PC-3 (cell line): ENCODE data around the gene EEF1A2. TPM values are rescaled to one million over a fixed set of nuclear protein-coding genes. Genes with fewer than 3 reads are reported as not detected.

ENCODE experiments used
- ATAC-seq: fragments of 200-7000 bp; cut with Tn5 transposase; 2 replicates; pipeline ENCODE4 v1.9.1; 2020; ENCODE audit warnings: mild to moderate bottlenecking, moderate library complexity
- BruUV-seq: library from RNA; stranded (reverse); fragments of 400-500 nt; replicated peaks from 2 replicates; lab custom pipeline; 2021; lab: Mats Ljungman, UMichigan
- CTCF ChIA-PET: fragments of 300-600 bp; sonication (Branson Sonifier 250); formaldehyde crosslinking; loops from one replicate; lab custom pipeline; 2022; ENCODE audit warnings: antibody characterized with exemption; lab: Charles Lee
- POLR2A ChIA-PET: fragments of 300-600 bp; sonication (Branson Sonifier 250); formaldehyde crosslinking; loops from one replicate; lab custom pipeline; 2022; ENCODE audit warnings: antibody characterized with exemption; ENCODE audit not compliant: unreplicated experiment; lab: Charles Lee
- DNase-seq: peaks from one replicate; pipeline ENCODE4 v3.0.0-alpha.2; 2015
- H2AFZ ChIP-seq: fragments of 300-600 bp; sonication (generic); 2 replicates; pipeline ENCODE4 v1.6.0; 2016; ENCODE audit warnings: antibody characterized with exemption, low read length
- H3F3A ChIP-seq: fragments of 300-600 bp; sonication (generic); one replicate; pipeline ENCODE4 v1.6.0; 2017; ENCODE audit warnings: antibody characterized with exemption, low read length, control low read depth, mild to moderate bottlenecking; ENCODE audit not compliant: unreplicated experiment
- H3K27ac ChIP-seq: fragments of 300-600 bp; sonication (generic); 2 replicates; pipeline ENCODE4 v1.5.1; 2016; ENCODE audit warnings: mild to moderate bottlenecking, low read length
- H3K27me3 ChIP-seq: fragments of 300-600 bp; sonication (generic); 2 replicates; pipeline ENCODE4 v1.6.1; 2016; ENCODE audit warnings: low read length, mixed read lengths
- H3K36me3 ChIP-seq: fragments of 300-600 bp; sonication (generic); 2 replicates; pipeline ENCODE4 v1.6.1; 2016; ENCODE audit warnings: low read depth, mixed run types, low read length, mixed read lengths
- H3K4me1 ChIP-seq: fragments of 300-600 bp; sonication (generic); 2 replicates; pipeline ENCODE4 v1.5.1; 2016; ENCODE audit warnings: low read length; ENCODE audit not compliant: insufficient read depth
- H3K4me2 ChIP-seq: fragments of 300-600 bp; sonication (generic); 2 replicates; pipeline ENCODE4 v1.6.0; 2016; ENCODE audit warnings: low read length
- H3K4me3 ChIP-seq: fragments of 300-600 bp; sonication (generic); 2 replicates; pipeline ENCODE4 v1.5.1; 2016; ENCODE audit warnings: mild to moderate bottlenecking, low read length, mixed read lengths
- H3K79me2 ChIP-seq: fragments of 300-600 bp; sonication (generic); 2 replicates; pipeline ENCODE4 v1.6.1; 2017; ENCODE audit warnings: low read length, mixed read lengths
- H3K9ac ChIP-seq: fragments of 300-600 bp; sonication (generic); 2 replicates; pipeline ENCODE4 v1.6.0; 2016; ENCODE audit warnings: mild to moderate bottlenecking, low read length
- H3K9me2 ChIP-seq: fragments of 300-600 bp; sonication (generic); replicated peaks from 2 replicates; pipeline ENCODE4 v1.6.1; 2016; ENCODE audit warnings: mixed run types, low read length, mixed read lengths
- H3K9me3 ChIP-seq: fragments of 300-600 bp; sonication (generic); 2 replicates; pipeline ENCODE4 v1.6.1; 2016; ENCODE audit warnings: low read length, mixed read lengths
- H4K20me1 ChIP-seq: fragments of 300-600 bp; sonication (generic); 2 replicates; pipeline ENCODE4 v1.6.1; 2016; ENCODE audit warnings: low read length, mixed read lengths
- CTCF ChIP-seq: fragments of 300-600 bp; sonication (generic); conservative IDR thresholded peaks from 2 replicates; pipeline ENCODE4 v1.5.1; 2017; ENCODE audit warnings: antibody characterized with exemption, low read depth, mild to moderate bottlenecking, low read length
- EZH2 ChIP-seq: fragments of 300-600 bp; sonication (generic); IDR thresholded peaks from one replicate; pipeline ENCODE4 v1.6.1; 2017; ENCODE audit warnings: antibody characterized with exemption, mild to moderate bottlenecking, low read length; ENCODE audit not compliant: unreplicated experiment
- EZH2phosphoT487 ChIP-seq: fragments of 300-600 bp; sonication (generic); IDR thresholded peaks from 2 replicates; pipeline ENCODE4 v1.6.1; 2018; ENCODE audit warnings: mild to moderate bottlenecking, antibody characterized with exemption, low read length, borderline replicate concordance
- intact Hi-C: fragments of 100-400 bp; cut with micrococcal nuclease; formaldehyde crosslinking; loops from 2 replicates; pipeline ENCODE4 v1.9.0; 2023
- total RNA-seq: library from RNA; depleted of rRNA; stranded (reverse); fragments of >200 nt; gene quantifications from 2 replicates; pipeline ENCODE4 v1.2.3, GENCODE V29; 2014

The EEF1A2 gene
- total RNA-seq, 1 experiment from 2014 or later: 463 TPM

- no peaks in the 10 kb centered on the region for H4K20me1 ChIP-seq
- no peaks in the 10 kb centered on the region for H3K79me2 ChIP-seq
- no peaks in the 10 kb centered on the region for H3K9me3 ChIP-seq
- no peaks in the 10 kb centered on the region for H3K4me1 ChIP-seq
- no peaks in the 10 kb centered on the region for H3F3A ChIP-seq
- no peak for ATAC-seq
- H3K27ac ChIP-seq: no peak overlapping the region
- ChIA-PET CTCF (no interaction called here), POLR2A (no interaction called here)
- no peak for DNase-seq
- intact Hi-C loops: no loop called here
- BruUV-seq: no TSS peak
- H2AFZ ChIP-seq: no peak overlapping the region
- H3K9me2 ChIP-seq: no peaks in the 10 kb centered on the region
- no peak overlapping the region for H3K4me2 ChIP-seq
- TF ChIP-seq CTCF (no peak), EZH2phosphoT487 (no peak), EZH2 (no peak)
- no peaks in the 10 kb centered on the region for H3K27me3 ChIP-seq
- H3K36me3 ChIP-seq: no peaks in the 10 kb centered on the region
- H3K9ac ChIP-seq: no peak overlapping the region
- H3K4me3 ChIP-seq: no peak overlapping the region
These were observed 10.2 kb upstream of the EEF1A2 start for GRCh38 chr20:63509088-63509564.

- CTCF ChIA-PET: no interaction called here
- Histone ChIP-seq H3K4me3 (no peak overlapping the region), H2AFZ (no peak overlapping the region), H4K20me1 (no peaks in the 10 kb centered on the region), H3K27me3 (no peaks in the 10 kb centered on the region), H3K9me2 (no peaks in the 10 kb centered on the region), H3K4me1 (no peaks in the 10 kb centered on the region), H3K36me3 (no peaks in the 10 kb centered on the region), H3K9ac (no peak overlapping the region), H3K27ac (no peak overlapping the region), H3K4me2 (no peak overlapping the region), H3K9me3 (no peaks in the 10 kb centered on the region), H3F3A (no peaks in the 10 kb centered on the region), H3K79me2 (no peaks in the 10 kb centered on the region)
- TF ChIP-seq EZH2phosphoT487: no peak
- no peak for TF ChIP-seq CTCF
- no TSS peak for BruUV-seq
- POLR2A ChIA-PET: no interaction called here
- ATAC-seq (no peak), DNase-seq (no peak)
- intact Hi-C loops: no loop called here
These were observed 9.3 kb upstream of the EEF1A2 start for GRCh38 chr20:63508072-63508768.

GRCh38 chr20:63507083-63507743, 8.3 kb upstream of the EEF1A2 start:
- H3K4me1 ChIP-seq: no peaks in the 10 kb centered on the region
- DNase-seq (no peak), ATAC-seq (no peak)
- H3K27ac ChIP-seq: no peak overlapping the region
- no TSS peak for BruUV-seq
- no peak overlapping the region for H2AFZ ChIP-seq
- no peaks in the 10 kb centered on the region for H4K20me1 ChIP-seq
- TF ChIP-seq CTCF (no peak), EZH2phosphoT487 (no peak), EZH2 (no peak)
- intact Hi-C loops: no loop called here
- no peak overlapping the region for H3K9ac ChIP-seq
- CTCF ChIA-PET: interaction anchor here (0.7 kb wide), 1 partner anchor 76 kb away, joined by 3 read pairs; no protein-coding TSS in a partner anchor
- no peak overlapping the region for H3K4me2 ChIP-seq
- no peaks in the 10 kb centered on the region for H3K9me3 ChIP-seq
- no peaks in the 10 kb centered on the region for H3F3A ChIP-seq
- no peak overlapping the region for H3K4me3 ChIP-seq
- no peaks in the 10 kb centered on the region for H3K27me3 ChIP-seq
- POLR2A ChIA-PET: interaction anchor here (0.6 kb wide), 1 partner anchor 10 kb away, joined by 3 read pairs; no protein-coding TSS in a partner anchor
- H3K9me2 ChIP-seq: no peaks in the 10 kb centered on the region
- H3K79me2 ChIP-seq: no peaks in the 10 kb centered on the region
- no peaks in the 10 kb centered on the region for H3K36me3 ChIP-seq
